ENCODE data around the gene BRMS1L. TPM values are rescaled to one million over a fixed set of nuclear protein-coding genes. Genes with fewer than 3 reads are reported as not detected.
"Not testable (repeated sequence)": the region's sequence is repeated elsewhere in the genome, so short reads cannot be mapped to it uniquely, and the experiment has no call there.

Gene BRMS1L
- total RNA-seq, 1 experiment from 2014 or later: 8.0 TPM

DNA sequence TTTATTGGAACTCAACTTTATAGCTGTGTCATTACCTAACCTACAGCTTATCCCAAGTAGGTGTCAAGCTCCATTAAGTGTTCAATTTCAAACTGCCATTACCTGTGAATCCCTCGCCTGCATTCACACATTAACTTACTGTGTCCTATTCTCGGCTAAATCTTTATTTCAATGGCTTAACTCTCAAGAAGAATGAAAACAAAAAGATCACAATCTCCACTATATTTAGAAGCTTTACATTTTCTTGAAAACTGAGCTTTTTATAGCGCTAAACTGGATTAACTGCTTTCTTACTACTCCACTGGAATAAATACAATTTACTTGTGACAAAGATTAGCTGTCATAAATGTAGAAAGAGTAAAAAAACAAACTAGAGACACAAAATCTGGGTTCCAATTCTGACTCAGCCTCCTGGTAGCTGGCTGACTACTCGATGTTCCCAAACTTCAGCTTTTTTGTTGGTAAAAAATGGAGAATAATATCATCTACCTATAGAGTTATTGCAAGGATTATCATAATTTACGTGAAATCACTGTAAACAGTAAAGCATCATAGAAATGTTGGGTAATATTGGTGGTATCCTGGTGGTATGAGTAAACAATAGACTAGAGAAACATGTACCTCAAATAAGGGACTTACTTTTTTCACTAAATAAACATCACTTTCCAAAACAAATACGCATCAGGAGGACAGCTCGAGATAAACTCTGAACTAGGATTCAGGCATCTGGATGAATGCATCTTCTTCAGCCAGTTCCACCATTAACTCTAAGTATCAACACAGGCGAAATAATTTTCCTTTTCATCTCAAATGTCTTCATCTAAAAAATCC, 18.8 kb upstream of the BRMS1L start:
- Histone ChIP-seq H3K79me2 (ENCODE audit: low read depth) (peaks cover 23% of the 10 kb centered on the region), H3K9me2 (ENCODE audit: insufficient read depth) (no peaks in the 10 kb centered on the region), H4K20me1 (ENCODE audit: insufficient read depth) (no peaks in the 10 kb centered on the region; the same call in 1 of the 2 replicates), H3K9me3 (ENCODE audit: insufficient read depth, low read depth) (no peaks in the 10 kb centered on the region), H3K4me1 (replicated peaks; ENCODE audit: insufficient read depth) (peaks cover 9% of the 10 kb centered on the region; the same call in 1 of the 2 replicates), H3K4me3 (peak overlapping the region; percentile 81), H2AFZ (no peak overlapping the region), H3F3A (ENCODE audit: insufficient read depth, low read depth) (peaks cover 7% of the 10 kb centered on the region; the same call in 1 of the 2 replicates), H3K27me3 (ENCODE audit: insufficient read depth, low read depth) (no peaks in the 10 kb centered on the region), H3K36me3 (ENCODE audit: low read depth) (no peaks in the 10 kb centered on the region; the same call in 1 of the 2 replicates), H3K27ac (no peak overlapping the region), H3K4me2 (peak overlapping the region; percentile 89)
- POLR2A ChIA-PET (ENCODE audit: unreplicated experiment): interaction anchor here (0.5 kb wide), 1 partner anchor 19 kb away, joined by 7 read pairs; the partner anchor contains the start of gene BRMS1L
- DNase-seq: no peak
- intact Hi-C loops (cut with micrococcal nuclease; ENCODE audit: unreplicated experiment): no loop called here
- BruUV-seq (replicated peaks): no TSS peak
- CTCF ChIA-PET: no interaction called here
- TF ChIP-seq, protein P1, sequence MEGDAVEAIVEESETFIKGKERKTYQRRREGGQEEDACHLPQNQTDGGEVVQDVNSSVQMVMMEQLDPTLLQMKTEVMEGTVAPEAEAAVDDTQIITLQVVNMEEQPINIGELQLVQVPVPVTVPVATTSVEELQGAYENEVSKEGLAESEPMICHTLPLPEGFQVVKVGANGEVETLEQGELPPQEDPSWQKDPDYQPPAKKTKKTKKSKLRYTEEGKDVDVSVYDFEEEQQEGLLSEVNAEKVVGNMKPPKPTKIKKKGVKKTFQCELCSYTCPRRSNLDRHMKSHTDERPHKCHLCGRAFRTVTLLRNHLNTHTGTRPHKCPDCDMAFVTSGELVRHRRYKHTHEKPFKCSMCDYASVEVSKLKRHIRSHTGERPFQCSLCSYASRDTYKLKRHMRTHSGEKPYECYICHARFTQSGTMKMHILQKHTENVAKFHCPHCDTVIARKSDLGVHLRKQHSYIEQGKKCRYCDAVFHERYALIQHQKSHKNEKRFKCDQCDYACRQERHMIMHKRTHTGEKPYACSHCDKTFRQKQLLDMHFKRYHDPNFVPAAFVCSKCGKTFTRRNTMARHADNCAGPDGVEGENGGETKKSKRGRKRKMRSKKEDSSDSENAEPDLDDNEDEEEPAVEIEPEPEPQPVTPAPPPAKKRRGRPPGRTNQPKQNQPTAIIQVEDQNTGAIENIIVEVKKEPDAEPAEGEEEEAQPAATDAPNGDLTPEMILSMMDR (conservative IDR thresholded peaks at IDR 0.05): no peak
- TF ChIP-seq EZH2 (IDR thresholded peaks at IDR 0.05; ENCODE audit: low read depth): no peak

DNA sequence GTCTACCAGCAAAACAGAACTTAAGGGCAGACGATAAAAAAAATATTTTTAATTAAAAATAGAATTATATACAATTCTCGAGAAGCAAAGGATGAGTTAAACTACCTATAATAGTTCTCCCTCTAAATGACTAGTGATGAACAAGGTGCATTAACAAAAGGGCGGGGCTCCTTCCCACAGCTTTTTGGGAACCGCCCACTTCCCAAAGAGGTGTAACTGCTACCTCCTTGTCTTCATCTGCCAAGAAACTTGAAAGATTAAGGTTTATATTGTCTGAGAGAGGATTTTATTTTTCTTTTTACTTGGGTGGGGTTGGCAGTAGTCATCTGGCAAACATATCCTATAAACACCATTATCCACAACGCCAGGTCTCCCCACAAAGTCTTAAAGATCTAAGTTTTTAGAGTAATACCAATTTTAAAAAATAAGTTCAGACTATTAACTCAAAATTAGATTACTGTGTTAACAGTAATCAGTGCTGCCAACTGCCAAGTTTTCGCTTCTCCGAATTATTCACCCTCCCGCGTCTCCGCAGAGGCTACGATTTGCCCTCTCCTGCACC, 18.0 kb upstream of the BRMS1L start:
- peak; percentile 21 to 36 for DNase-seq
- no peaks in the 10 kb centered on the region for H3K27me3 ChIP-seq (ENCODE audit: insufficient read depth, low read depth)
- TF ChIP-seq, protein P1 (conservative IDR thresholded peaks at IDR 0.05): no peak
- TF ChIP-seq EZH2 (IDR thresholded peaks at IDR 0.05; ENCODE audit: low read depth): no peak
- peaks cover 7% of the 10 kb centered on the region; the same call in 1 of the 2 replicates for H3F3A ChIP-seq (ENCODE audit: insufficient read depth, low read depth)
- no TSS peak for BruUV-seq (replicated peaks)
- H3K79me2 ChIP-seq (ENCODE audit: low read depth): peaks cover 23% of the 10 kb centered on the region
- peak overlapping the region; percentile 96 for H2AFZ ChIP-seq
- H3K9me2 ChIP-seq (ENCODE audit: insufficient read depth): no peaks in the 10 kb centered on the region
- H3K27ac ChIP-seq: peak overlapping the region; percentile 65
- intact Hi-C loops (cut with micrococcal nuclease; ENCODE audit: unreplicated experiment): no loop called here
- ChIA-PET CTCF (no interaction called here), POLR2A (ENCODE audit: unreplicated experiment) (no interaction called here)
- no peaks in the 10 kb centered on the region; the same call in 1 of the 2 replicates for H4K20me1 ChIP-seq (ENCODE audit: insufficient read depth)
- H3K4me2 ChIP-seq: peak overlapping the region; percentile 89
- peak overlapping the region; percentile 81 for H3K4me3 ChIP-seq
- peaks cover 9% of the 10 kb centered on the region; the same call in 1 of the 2 replicates for H3K4me1 ChIP-seq (replicated peaks; ENCODE audit: insufficient read depth)
- no peaks in the 10 kb centered on the region for H3K9me3 ChIP-seq (ENCODE audit: insufficient read depth, low read depth)
- H3K36me3 ChIP-seq (ENCODE audit: low read depth): no peaks in the 10 kb centered on the region; the same call in 1 of the 2 replicates

DNA sequence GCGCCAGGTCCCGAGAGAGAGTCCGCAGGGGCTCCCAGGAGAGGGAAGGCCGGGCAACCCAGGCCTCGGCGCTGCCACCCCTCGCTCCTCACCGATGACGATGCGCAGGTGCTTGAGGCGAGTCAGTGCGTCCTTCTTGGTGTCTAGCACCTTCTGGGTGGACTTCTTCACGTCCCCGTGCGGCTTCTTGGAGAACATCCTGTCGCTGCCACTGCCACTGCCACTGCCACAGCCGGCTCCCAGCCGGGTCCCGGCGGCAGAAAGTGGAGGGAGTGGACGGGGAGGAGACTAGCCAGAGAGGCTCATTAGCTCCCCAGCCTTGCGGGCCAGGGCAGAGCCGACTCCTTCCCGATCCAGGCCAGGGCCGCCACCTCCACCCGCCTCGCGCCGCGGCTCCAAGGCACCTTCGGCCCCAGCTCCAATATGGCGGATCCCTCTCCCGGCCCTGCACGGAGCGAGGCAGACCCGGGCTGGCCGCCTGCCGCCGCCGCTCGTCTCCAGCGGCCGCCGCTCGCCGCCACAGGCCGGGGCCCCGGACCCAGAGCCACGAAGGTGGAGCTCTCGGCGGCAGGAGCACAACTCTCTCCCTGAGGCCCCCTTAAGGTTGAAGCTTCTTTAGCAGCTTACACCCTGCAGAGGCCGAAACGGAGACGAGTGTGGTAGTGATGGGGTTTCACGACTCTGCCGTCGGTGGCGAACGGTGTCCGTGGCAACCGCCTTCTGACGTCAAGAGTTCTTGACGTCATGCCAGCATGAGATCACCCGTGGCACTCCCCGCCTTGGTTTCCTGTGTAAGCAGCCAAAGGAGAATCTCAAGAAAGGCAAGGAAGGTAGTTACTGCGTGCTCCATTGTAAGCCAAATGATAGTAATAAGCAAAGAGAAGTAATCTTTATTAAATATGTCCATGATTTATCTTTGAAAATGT, 17.2 kb upstream of the BRMS1L start, which contains the start of gene RALGAPA1:
RALGAPA1 (minus strand) TSS at position 658 of the 926 bp plus-strand sequence; CDS start at position 198, 460 bp downstream.
- Histone ChIP-seq H2AFZ (peak within 1 kb of the TSS; percentile 96), H3K79me2 (ENCODE audit: low read depth) (peaks cover 23% of the 10 kb centered on the region), H3K4me3 (peak within 1 kb of the TSS; percentile 81), H3K27ac (peak within 1 kb of the TSS; percentile 65), H3K4me2 (peak within 1 kb of the TSS; percentile 89)
- not testable (repeated sequence) for H3F3A ChIP-seq (ENCODE audit: insufficient read depth, low read depth); H3K4me1 ChIP-seq (replicated peaks; ENCODE audit: insufficient read depth); H3K36me3 ChIP-seq (ENCODE audit: low read depth); H3K9me2 ChIP-seq (ENCODE audit: insufficient read depth); H3K27me3 ChIP-seq (ENCODE audit: insufficient read depth, low read depth); H3K9me3 ChIP-seq (ENCODE audit: insufficient read depth, low read depth); H4K20me1 ChIP-seq (ENCODE audit: insufficient read depth)
- DNase-seq: peak; percentile 82 to 85
- ChIA-PET POLR2A (ENCODE audit: unreplicated experiment) (interaction anchor here (1.0 kb wide), 1 partner anchor 17 kb away, joined by 4 read pairs; the partner anchor contains the start of gene BRMS1L), CTCF (interaction anchor here (0.7 kb wide), 1 partner anchor 646 kb away, joined by 5 read pairs; no protein-coding TSS in a partner anchor)
- TSS peak; percentile 41 for BruUV-seq (replicated peaks)
- intact Hi-C loops (cut with micrococcal nuclease; ENCODE audit: unreplicated experiment): loop anchor here (1.0 kb wide), 1 partner anchor 17 kb away; the partner anchor contains the start of gene BRMS1L

Measured in PC-9 (cell line).